Measurements from ENCODE around the gene CIPC.

Gene CIPC

GRCh38 chr14:77068517-77069200 is 29.4 kb upstream of the CIPC start:
- no peak for TF ChIP-seq CTCF (IDR thresholded peaks at IDR 0.05; ENCODE audit: control extremely low read depth, extremely low read depth, low read depth, missing control alignments)
- ChIA-PET CTCF (interaction anchor here (0.7 to 22.5 kb wide), 33 partner anchors 8 to 358 kb away, joined by 3 to 586 read pairs (median 6); no protein-coding TSS in a partner anchor), POLR2A (no interaction called here)
- no peak for DNase-seq (ENCODE audit: extremely low spot score)

GRCh38 chr14:77069551-77069950 is 28.5 kb upstream of the CIPC start:
- CTCF ChIA-PET = interaction anchor here (1.0 to 22.5 kb wide), 47 partner anchors 7 to 613 kb away, joined by 3 to 586 read pairs (median 7); partner anchors contain the start of gene CIPC
- no peak for TF ChIP-seq CTCF (IDR thresholded peaks at IDR 0.05; ENCODE audit: control extremely low read depth, extremely low read depth, low read depth, missing control alignments)
- DNase-seq (ENCODE audit: extremely low spot score) = no peak
- POLR2A ChIA-PET = interaction anchor here (0.6 kb wide), 1 partner anchor 28 kb away, joined by 5 read pairs; no protein-coding TSS in a partner anchor

GRCh38 chr14:77071938-77072388 is 26.1 kb upstream of the CIPC start:
- DNase-seq (ENCODE audit: extremely low spot score) = no peak
- TF ChIP-seq CTCF (IDR thresholded peaks at IDR 0.05; ENCODE audit: control extremely low read depth, extremely low read depth, low read depth, missing control alignments) = no peak

GRCh38 chr14:77074969-77075368 is 23.1 kb upstream of the CIPC start:
- ChIA-PET POLR2A (no interaction called here), CTCF (interaction anchor here (0.7 to 22.5 kb wide), 10 partner anchors 7 to 201 kb away, joined by 3 to 586 read pairs (median 10); no protein-coding TSS in a partner anchor)
- no peak for TF ChIP-seq CTCF (IDR thresholded peaks at IDR 0.05; ENCODE audit: control extremely low read depth, extremely low read depth, low read depth, missing control alignments)
- no peak for DNase-seq (ENCODE audit: extremely low spot score)

More at GRCh38 chr14:77071938-77072388, 26.1 kb upstream of the CIPC start:
- CTCF ChIA-PET = interaction anchor here (1.3 to 22.5 kb wide), 14 partner anchors 11 to 198 kb away, joined by 3 to 586 read pairs (median 34); no protein-coding TSS in a partner anchor
- POLR2A ChIA-PET = no interaction called here

GRCh38 chr14:77076113-77076631 is 21.9 kb upstream of the CIPC start:
- DNase-seq (ENCODE audit: extremely low spot score) = no peak
- POLR2A ChIA-PET = no interaction called here

More at GRCh38 chr14:77076113-77076631, 21.9 kb upstream of the CIPC start:
- CTCF ChIA-PET = interaction anchor here (0.7 to 22.5 kb wide), 14 partner anchors 8 to 215 kb away, joined by 3 to 586 read pairs (median 4); no protein-coding TSS in a partner anchor
- TF ChIP-seq CTCF (IDR thresholded peaks at IDR 0.05; ENCODE audit: control extremely low read depth, extremely low read depth, low read depth, missing control alignments) = no peak

Measured in GM10248 (cell line).